Mucosa of descending colon (tissue), 3 donors: ENCODE results near the gene SLC35A2. TPM values are rescaled to one million over a fixed set of nuclear protein-coding genes. Genes with fewer than 3 reads are reported as not detected.

Experiments
- ATAC-seq: fragments of 200-7000 bp; cut with Tn5 transposase; one replicate; pipeline ENCODE4 v1.9.1; 2020; ENCODE audit warnings: mild to moderate bottlenecking, moderate library complexity
- DNase-seq, 3 donors: peaks; one replicate each; pipeline ENCODE4 v3.0.0-alpha.2; 2020
- H3K36me3 ChIP-seq: fragments of 200-600 bp; one replicate; pipeline ENCODE4 v1.8.0; 2021; ENCODE audit warnings: low read depth, mild to moderate bottlenecking
- H3K4me1 ChIP-seq: fragments of 200-600 bp; one replicate; pipeline ENCODE4 v1.8.0; 2021; ENCODE audit warnings: low read depth, mild to moderate bottlenecking
- H3K4me3 ChIP-seq: fragments of 200-600 bp; one replicate; pipeline ENCODE4 v1.8.0; 2021; ENCODE audit warnings: mild to moderate bottlenecking
- H3K9me3 ChIP-seq: fragments of 200-600 bp; one replicate; pipeline ENCODE4 v1.8.0; 2021; ENCODE audit warnings: mild to moderate bottlenecking
- intact Hi-C, 2 donors: fragments of 100-400 bp; cut with DNase I in 1 of 2; cut with micrococcal nuclease in 1 of 2; formaldehyde crosslinking; loops; one replicate each; pipeline versions ENCODE4 v1.11.0 to v1.11.1; 2022; cut with DNase I, micrococcal nuclease
- total RNA-seq, 3 donors: library from RNA; stranded (reverse); fragmentation: NEBNext Ultra II Directional in 2 of 3; extraction: Animal tissue kit (Norgen Biotek cat#: 25700) in 2 of 3; gene quantifications; one replicate each; pipeline versions ENCODE4 v1.2.1 to v1.2.4, GENCODE V29; 2021 to 2023
- TF ChIP-seq, protein P1 (sequence below): fragments of 200-600 bp; IDR thresholded peaks from one replicate; pipeline ENCODE4 v1.8.0; 2022; ENCODE audit warnings: antibody characterized with exemption, mild to moderate bottlenecking
- donor health status: DM: no; HTN: no; CAD: no; lungs with moderate emphysema.
- donor health status: DM: no; HTN: no; CAD: no.
- donor health status: DM: no; HTN: yes; CAD: no.

The SLC35A2 gene
- total RNA-seq, 3 donors from 2014 or later = 26.4 to 62.1 (median 52.2) TPM

DNA sequence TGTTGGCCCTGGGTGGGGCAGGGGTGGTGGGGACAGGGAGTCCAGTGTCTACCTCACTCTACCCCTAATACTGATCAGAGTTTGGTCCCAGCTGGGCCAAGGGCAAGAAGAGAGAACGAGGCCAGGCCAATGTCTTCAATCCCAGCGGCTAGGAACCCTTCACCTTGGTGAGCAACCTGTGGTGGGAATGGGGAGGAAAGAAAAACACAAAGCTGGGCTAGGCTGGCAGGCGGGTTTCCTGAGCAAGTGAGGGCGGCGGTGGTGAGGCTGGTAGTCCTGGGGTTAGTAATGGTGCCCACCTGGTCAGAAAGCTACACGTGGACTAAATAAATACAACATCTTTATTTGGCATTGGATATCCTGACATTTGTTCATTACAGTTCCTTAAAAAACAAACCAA, 8.2 kb downstream of the SLC35A2 start:
- ATAC-seq (no peak), DNase-seq (no peak)
- TF ChIP-seq, protein P1, sequence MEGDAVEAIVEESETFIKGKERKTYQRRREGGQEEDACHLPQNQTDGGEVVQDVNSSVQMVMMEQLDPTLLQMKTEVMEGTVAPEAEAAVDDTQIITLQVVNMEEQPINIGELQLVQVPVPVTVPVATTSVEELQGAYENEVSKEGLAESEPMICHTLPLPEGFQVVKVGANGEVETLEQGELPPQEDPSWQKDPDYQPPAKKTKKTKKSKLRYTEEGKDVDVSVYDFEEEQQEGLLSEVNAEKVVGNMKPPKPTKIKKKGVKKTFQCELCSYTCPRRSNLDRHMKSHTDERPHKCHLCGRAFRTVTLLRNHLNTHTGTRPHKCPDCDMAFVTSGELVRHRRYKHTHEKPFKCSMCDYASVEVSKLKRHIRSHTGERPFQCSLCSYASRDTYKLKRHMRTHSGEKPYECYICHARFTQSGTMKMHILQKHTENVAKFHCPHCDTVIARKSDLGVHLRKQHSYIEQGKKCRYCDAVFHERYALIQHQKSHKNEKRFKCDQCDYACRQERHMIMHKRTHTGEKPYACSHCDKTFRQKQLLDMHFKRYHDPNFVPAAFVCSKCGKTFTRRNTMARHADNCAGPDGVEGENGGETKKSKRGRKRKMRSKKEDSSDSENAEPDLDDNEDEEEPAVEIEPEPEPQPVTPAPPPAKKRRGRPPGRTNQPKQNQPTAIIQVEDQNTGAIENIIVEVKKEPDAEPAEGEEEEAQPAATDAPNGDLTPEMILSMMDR = no peak
- H3K4me1 ChIP-seq = peaks cover 3% of the 10 kb centered on the region
- H3K9me3 ChIP-seq = no peaks in the 10 kb centered on the region
- H3K36me3 ChIP-seq = no peaks in the 10 kb centered on the region
- intact Hi-C loops = no loop called here
- H3K4me3 ChIP-seq = no peak overlapping the region

DNA sequence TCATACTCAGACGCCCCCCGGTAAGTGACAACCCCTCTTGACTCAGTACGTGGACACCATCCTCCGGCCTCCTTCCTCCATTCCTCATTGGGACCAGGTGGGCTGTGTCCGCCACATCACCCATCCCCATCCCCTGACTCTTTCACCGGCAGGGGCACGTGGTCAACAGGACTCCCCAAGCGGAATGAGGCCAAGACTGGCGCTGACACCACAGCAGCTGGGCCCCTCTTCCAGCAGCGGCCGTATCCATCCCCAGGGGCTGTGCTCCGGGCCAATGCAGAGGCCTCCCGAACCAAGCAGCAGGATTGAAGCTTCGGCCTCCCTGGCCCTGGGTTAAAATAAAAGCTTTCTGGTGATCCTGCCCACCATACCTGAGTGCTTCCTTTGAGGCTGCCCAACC, 8.7 kb downstream of the SLC35A2 start:
- ATAC-seq (no peak), DNase-seq (no peak)
- Histone ChIP-seq H3K9me3 (no peaks in the 10 kb centered on the region), H3K36me3 (no peaks in the 10 kb centered on the region), H3K4me3 (no peak overlapping the region), H3K4me1 (peaks cover 3% of the 10 kb centered on the region)
- intact Hi-C loops = no loop called here
- TF ChIP-seq, protein P1 = no peak

DNA sequence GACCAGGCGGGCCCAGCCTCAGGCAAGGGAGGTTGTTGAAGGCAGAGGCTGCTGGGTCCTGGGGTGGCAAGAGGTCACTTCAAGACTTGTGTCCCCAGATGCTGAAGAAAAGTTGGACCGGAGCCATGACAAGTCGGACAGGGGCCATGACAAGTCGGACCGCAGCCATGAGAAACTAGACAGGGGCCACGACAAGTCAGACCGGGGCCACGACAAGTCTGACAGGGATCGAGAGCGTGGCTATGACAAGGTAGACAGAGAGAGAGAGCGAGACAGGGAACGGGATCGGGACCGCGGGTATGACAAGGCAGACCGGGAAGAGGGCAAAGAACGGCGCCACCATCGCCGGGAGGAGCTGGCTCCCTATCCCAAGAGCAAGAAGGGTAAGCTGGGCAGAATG, 9.3 kb downstream of the SLC35A2 start:
- Histone ChIP-seq H3K4me1 (peaks cover 3% of the 10 kb centered on the region), H3K9me3 (no peaks in the 10 kb centered on the region), H3K4me3 (no peak overlapping the region), H3K36me3 (no peaks in the 10 kb centered on the region)
- ATAC-seq (no peak), DNase-seq (no peak)
- TF ChIP-seq, protein P1 = no peak
- intact Hi-C loops = no loop called here

DNA sequence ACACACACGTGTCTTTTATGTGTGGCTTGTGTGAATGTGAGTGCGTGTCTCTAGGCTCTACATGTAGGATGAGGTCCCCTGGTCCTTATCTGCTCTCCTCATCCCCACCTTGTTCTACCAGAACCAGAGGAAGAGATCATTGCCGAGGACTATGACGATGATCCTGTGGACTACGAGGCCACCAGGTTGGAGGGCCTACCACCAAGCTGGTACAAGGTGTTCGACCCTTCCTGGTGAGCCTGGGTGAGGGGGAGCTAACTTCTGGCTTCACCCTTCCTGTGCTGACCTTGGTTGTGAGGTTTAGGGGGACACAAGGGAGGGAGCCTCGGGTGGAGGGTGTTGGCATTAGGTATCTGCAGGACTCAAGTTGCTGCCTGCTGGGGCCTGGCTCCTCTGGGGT, 10.4 kb downstream of the SLC35A2 start:
- H3K4me1 ChIP-seq = peaks cover 7% of the 10 kb centered on the region
- intact Hi-C loops = no loop called here
- H3K9me3 ChIP-seq = no peaks in the 10 kb centered on the region
- H3K4me3 ChIP-seq = no peak overlapping the region
- TF ChIP-seq, protein P1 = no peak
- ATAC-seq (no peak), DNase-seq (no peak)
- no peaks in the 10 kb centered on the region for H3K36me3 ChIP-seq

DNA sequence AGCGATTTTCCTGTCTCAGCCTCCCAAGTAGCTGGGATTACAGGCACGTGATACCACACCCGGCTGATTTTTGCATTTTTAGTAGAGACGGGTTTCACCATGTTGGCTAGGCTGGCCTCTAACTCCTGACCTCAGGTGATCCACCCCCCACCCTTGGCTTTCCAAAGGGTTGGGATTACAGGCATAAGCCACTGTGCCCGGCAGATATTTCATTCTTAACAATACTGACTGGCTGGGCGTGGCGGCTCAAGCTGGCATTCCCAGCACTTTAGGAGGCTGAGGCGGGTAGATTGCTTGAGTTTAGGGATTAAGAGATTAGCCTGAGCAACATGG, 12.4 kb downstream of the SLC35A2 start:
- DNase-seq (no peak), ATAC-seq (no peak)
- H3K9me3 ChIP-seq = no peaks in the 10 kb centered on the region
- TF ChIP-seq, protein P1 = no peak
- peaks cover 7% of the 10 kb centered on the region for H3K4me1 ChIP-seq
- intact Hi-C loops = no loop called here
- no peak overlapping the region for H3K4me3 ChIP-seq
- no peaks in the 10 kb centered on the region for H3K36me3 ChIP-seq

DNA sequence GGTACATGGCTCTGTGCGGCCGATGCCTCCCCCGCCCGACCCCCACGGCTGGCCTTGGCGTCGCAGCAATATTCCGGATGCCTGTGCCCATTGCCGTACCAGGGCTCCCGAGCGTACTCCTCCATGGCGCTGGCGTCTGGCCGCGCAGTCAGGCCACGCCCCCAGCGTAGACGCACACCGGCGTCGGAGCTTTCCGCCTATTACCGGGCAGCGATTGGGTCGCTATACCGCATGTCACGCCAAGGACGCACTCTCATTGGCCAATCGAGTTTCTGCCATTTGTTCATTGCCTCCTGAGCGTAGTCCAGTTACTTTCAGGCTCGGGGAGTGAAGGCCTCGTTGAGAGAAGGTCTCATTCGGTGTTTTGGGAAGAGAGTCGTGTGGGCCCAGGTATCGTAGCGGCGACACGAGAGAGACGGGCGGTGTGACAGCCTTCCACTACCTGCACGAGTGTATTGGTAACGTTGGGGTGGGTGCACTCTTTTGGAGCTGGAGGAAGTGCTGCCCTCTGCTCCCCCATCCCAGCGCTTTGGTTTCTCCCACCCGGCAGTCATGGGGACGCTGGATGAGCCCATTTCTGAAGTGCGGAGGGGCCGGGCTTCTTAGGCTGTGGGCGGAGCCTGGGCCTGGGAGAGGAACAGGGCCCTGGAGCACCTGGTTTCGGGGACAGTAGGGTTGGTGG, 13.7 kb downstream of the SLC35A2 start, which contains the start of the genes PQBP1 and TIMM17B:
PQBP1 (plus strand) TSS at position 306 of the 682 bp plus-strand sequence. CDS start 580 bp downstream, outside the sequence.
TIMM17B (minus strand) TSS at position 144 of the 682 bp plus-strand sequence; CDS start at position 125, 19 bp downstream.
- Histone ChIP-seq H3K4me3 (peak within 1 kb of the TSS; percentile 32), H3K4me1 (peaks cover 7% of the 10 kb centered on the region), H3K36me3 (no peaks in the 10 kb centered on the region), H3K9me3 (no peaks in the 10 kb centered on the region)
- peak; percentile 88 to 93 (median 91) for DNase-seq
- intact Hi-C loops = no loop called here
- ATAC-seq = peak; percentile 95
- TF ChIP-seq, protein P1 = no peak
